GM19099 (cell line): ENCODE data around the gene PAQR3.

Experiments used
- POLR2A ChIP-seq: IDR thresholded peaks from 3 replicates; pipeline ENCODE4 v1.6.1; 2011; ENCODE audit warnings: low read depth; ENCODE audit not compliant: insufficient read length; ENCODE audit errors: extremely low read depth

PAQR3 gene

DNA sequence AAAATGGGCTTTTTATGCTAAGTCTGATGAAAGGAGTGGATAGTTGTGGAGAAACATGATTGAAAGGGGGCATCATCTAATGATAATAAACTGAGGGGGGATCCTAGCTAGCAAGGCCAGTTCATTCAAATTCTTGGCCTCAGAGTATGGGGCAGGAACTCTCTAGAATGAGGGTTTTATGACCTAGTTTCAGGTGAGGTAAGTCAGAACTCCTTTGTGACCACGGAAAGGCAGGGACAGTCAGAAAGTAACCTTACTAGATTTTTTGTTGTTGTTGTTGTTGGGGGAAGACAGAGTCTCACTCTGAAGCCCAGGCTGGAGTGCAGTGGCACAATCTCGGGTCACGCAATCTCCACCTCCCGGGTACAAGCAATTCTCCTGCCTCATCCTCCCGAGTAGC, 1.5 kb upstream of the PAQR3 start:
- no peak for TF ChIP-seq POLR2A

DNA sequence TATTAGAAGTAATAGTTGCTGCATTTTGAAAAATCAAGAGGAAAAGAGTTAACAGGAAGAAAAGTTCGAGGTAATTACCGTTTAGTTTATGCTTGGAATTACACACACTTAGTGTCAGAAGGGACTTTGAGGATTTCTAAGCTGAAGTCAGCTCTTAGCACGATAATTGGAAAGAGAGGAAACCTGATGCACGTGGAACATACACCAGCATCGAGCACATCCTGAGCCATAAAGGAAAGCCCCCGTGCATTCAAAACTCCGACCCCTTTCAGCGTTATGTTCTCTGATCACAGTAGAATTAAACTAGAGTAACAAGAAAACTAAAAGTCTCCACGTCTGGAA, 400 bp upstream of the PAQR3 start:
- no peak for TF ChIP-seq POLR2A

DNA sequence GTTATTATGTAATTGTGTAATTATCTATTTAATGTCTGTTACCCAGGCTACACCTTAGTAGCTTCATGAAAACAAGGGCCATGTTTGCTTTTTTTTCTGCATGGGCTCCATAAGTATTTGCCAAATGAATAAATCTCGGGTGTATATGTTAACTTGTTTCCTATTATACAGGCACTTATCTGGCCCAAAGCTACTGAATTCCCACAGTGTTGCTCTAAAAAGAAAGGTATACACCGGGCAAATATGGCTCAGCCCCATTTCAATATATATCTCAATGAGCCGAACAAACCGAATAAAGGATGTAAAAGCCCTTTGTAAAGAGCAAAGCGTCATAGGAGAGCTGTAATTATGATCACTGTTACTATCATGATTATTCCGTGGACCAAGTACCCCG, 767 bp downstream of the PAQR3 start:
- no peak for TF ChIP-seq POLR2A

DNA sequence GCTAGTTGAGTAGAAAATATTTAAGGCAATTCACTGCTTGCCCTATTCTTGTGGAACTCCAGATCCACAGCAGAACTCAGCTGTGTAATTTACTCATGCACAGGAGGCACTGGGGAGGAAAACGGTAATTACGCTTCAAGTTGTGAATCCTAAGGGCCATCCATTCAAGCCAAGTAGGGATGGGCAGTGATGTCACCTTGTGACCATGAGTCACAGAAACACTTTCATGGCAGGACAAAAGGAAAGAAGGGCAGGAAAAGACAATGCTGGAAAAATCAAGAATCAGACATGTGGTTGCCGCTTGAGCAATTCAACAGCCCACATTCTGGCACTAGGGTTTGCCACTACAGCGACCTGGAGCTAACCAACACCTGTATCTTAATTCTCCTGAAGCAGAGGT, 1.4 kb downstream of the PAQR3 start:
- no peak for TF ChIP-seq POLR2A

DNA sequence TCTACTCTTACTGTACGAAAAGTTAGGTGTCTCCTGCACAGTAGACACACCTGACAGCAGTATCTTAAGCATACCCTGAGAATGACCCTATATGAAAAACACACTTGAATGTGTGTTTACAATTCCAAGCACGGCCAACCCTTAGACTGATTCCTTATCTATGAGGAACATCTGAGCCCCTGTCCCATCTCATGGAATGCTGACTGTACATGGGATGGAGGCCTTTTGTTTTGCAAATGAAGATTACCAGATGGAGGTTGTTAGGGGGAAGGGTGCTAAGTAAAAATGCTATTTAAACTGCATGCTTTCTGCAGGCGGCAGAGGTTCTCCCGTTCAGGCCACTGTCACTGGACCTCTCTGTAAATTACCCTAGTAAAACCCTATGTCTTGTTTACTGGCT, 2.2 kb downstream of the PAQR3 start:
- no peak for TF ChIP-seq POLR2A

DNA sequence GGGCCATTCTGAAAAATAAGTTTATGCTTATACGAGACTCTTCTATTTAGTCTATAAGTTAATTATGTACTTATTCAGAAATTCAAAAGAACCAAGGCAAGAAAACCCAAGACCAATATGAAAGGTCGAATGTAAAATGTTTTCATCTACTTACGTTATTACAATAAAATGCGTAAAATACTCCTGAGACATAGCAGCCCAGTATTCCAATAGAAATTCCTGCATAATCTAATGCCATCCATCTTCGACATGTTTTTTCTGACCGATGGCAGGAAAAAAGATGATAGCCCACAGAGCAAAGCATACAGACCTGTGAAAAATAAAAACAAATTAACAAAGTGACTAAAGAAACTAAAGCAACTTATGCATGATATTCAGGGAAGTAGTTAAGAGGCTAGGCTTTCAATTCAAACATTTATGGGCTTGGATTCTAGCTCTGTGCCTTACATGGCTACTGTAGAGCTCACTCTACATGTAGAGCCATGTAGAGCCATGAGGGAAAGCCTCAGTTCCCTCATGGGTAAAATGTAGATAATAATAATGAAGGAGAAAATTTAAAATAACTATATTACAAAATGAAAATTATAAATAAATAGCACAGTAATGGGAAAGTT, 9.1 kb downstream of the PAQR3 start:
- TF ChIP-seq POLR2A: no peak

DNA sequence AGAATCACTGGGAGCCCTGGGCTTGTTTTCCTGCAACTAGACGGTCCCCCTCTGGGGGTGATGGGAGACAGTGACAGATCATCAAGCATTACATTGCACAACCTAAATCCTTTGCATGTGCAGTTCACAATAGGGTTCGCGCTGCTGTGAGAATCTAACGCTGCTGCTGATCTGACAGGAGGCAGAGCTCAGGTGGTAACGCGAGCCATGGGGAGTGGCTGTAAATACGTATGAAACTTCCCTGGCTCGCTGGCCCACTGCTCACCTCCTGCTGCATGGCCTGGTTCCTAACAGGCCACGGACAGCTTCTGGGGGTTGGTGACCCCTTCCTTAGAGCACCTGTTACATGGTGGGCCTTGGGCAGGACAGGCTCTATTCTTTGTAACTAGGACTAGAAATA, 10.4 kb downstream of the PAQR3 start:
- no peak for TF ChIP-seq POLR2A

DNA sequence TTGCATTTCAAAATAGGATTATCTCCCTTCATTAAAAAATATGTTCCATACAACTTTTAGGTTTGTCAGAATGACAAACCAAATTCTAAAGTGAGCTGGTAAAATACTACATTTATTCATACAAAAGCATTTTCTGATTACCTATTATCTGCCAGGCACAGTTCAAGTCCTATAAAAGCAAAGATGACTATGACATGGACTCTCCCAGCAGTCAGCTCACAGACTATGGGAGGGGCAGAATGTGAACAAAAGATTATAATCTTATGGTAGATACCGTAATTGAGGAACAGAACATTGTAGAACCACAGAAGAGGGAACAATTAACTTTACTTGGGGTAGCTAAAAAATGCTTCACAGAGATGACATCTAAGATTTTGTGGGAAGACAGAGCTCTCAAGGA, 12.4 kb downstream of the PAQR3 start:
- TF ChIP-seq POLR2A: no peak

DNA sequence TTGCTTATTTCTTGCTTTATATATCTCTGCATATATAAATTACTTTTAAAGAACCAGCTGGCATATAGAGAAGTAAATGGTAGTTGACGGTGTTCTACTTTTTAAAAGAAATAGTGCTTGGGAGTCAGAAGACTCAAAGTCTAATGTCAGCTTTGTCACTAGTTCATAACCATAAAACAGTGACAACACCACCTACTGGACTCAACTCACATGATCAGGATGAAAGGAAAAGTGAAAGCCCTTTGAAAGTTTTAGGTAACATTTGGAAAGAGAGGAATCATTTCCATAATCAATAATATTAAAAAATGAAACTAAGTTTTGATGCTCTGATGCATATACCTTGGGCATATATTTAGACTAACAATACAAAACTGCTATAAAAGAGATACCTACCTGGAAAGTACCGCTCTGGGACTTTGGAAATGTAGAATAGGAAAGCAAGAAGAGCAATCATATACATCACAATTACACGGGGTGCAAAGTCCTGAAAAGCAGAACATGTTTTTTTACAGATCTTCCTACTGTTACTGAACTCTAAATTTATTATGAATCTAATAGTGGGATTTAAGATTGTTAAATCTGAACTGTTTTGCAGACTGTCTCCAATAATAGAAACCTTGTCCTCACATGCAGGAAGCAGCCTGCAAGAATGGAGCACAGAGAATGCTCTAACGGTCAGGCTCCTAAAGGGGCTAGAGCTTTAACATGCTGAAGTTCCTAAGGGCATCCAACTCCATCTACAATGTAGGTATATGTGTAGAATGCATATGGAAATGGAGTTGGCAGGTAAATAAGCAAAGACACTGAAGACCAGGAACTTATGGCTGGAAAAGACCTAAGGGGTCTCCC, 15.6 kb downstream of the PAQR3 start:
- no peak for TF ChIP-seq POLR2A

DNA sequence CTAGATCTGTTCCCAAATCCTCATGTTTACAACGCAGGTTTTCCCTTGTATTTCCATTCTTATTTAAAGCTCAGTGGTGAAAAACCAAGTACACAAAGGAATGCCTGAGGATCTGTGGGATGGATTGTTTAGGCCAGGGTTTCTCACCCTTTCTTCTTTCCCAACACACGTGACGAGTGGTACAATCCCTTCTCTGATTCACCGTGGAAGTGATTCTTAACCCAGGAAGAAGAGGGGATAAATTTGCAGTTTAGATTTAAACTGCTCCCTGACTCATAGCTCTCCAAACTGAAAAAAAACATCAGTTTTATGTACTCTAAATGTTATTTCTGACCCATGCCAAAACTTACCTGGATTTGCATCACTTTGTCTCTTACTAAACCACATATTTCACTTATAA, 17.0 kb downstream of the PAQR3 start:
- TF ChIP-seq POLR2A: no peak

DNA sequence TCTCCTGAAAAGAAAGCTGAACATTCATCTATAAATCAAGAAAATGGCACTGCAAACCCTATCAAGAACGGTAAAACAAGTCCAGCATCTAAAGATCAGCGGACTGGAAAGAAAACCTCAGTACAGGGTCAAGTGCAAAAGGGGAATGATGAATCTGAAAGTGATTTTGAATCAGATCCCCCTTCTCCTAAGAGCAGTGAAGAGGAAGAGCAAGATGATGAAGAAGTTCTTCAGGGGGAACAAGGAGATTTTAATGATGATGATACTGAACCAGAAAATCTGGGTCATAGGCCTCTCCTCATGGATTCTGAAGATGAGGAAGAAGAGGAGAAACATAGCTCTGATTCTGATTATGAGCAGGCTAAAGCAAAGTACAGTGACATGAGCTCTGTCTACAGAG, 28.6 kb downstream of the PAQR3 start:
- no peak for TF ChIP-seq POLR2A

DNA sequence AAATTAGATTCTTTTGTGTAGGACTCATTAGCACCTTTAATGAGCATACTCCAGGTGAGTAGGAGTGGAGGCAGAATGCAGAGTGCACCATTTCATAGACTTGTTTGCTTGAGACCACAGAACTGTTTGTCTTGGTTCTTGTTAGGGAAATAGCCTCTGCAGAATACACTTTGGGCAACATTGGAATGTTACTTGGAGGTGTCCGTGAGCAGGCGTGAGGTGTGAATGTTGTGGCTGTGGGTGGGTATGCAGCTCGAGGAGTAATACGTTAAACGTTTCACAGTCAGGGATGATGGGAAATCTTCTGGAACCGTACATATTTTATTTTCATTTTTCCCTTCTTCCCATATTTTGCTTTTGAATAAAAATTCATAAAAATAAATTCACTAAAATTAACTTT, 31.6 kb downstream of the PAQR3 start:
- no peak for TF ChIP-seq POLR2A

DNA sequence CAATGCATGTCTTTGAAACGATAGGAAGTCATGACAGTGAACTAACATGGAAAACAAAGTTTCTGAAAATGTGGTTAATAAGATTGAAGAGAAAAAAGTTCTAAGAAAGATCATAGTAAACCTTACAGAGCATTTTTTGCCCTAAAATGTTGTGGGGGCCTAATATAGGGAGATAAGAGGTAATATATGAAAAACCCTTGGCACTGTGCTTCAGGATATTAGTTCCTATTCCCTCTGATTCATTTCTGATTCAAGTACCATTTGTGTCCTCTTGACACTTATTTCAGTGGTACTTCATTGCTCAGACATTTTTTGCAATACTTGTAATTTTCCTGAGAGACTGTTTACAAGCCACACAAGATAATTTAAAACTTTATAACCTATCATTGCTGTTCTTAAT, 35.1 kb downstream of the PAQR3 start:
- no peak for TF ChIP-seq POLR2A

DNA sequence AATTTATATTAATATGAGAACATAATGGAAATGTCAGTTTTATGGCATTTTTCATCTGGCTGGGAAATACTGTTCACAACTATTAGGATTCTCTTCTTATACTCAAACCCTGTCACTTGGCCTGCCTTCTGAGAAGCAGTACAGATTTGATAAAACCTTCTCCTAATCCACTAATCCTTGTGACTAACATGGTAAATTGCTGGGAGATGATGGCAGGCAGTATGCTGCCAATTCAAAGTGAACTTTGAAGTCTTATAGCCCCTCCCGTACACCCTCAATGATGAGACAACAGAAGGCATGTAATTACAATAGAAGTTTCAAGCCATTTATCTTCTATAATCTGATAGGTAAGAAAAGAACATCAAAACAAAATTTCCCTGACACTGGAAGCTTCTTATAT, 36.9 kb downstream of the PAQR3 start:
- no peak for TF ChIP-seq POLR2A

DNA sequence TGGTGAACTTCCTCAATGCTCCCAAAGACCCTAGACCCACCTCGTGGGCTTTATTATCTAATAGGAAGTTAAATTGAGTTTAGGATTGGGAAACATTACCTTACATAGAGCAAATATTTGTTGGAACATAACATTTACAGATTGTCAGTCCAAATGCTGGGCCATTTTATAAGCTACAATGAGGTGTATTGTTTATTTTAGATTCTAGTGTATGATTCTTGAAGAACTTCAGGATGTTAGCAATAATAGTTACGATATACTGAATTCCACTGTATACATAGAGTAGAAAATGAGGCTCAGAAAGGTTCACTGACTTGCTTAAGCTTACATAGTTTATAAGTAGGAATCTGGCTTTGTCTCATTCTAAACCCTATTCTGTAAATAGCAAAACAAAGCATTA, 37.4 kb downstream of the PAQR3 start:
- no peak for TF ChIP-seq POLR2A

DNA sequence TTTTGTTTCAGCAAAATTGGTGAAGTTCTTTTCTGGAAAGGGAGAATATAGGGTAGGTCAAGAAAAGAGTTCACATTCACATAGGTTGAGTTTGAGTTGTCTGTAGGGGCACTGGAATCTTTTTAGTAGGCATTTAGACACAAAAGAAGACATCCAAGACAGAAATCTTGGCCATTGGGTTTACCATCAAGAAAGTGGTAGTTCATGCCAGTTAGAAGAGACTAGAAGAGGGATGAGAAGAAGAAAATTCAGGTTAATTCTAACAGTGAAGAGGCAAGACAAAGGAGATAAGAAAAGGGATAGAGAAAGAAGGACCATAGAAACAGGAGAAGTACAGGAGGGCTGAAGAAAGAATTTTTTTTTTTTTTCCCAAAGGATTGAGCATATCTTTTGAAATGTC, 39.9 kb downstream of the PAQR3 start:
- TF ChIP-seq POLR2A: no peak

DNA sequence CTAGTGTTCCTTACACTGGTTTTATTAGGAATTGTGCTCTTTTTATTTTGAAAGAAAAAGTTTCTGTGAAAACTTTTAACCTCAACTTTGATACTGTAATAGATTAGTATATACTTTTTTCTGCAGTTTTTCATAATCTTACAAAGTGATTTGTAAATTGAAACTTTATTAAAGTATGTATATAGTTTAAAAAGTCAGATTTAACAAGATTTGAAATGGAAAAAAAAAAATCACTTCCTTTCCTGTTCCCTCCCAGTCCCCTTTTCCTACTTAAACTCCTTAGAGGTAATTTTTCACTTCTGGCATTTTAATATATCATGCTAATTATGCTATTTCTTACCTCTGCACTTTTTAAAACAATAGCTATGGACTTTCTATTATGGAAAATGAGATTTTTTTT, 49.3 kb downstream of the PAQR3 start:
- no peak for TF ChIP-seq POLR2A

DNA sequence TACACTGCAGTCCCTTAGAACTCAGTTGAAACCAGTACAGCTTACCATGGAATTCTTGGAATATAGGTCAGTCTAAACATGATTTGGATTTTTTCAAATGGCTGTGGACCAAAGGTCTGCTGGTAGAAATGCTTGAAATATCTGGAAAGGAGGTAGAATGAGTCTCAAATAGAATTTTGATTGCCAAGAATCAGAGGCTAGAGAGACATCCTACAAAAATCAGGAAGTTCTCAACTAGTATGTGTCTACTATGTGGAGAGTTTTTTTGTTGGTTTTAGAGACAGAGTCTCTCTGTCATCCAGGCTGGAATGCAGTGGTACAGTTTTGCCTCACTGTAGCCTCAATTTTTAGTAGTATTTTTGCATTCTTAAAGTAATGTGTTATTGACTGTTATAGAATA, 53.6 kb downstream of the PAQR3 start:
- TF ChIP-seq POLR2A: no peak
